IPS-18c (cell line): ENCODE measurements around the gene HPS4.
"Not testable (repeated sequence)": the region's sequence is repeated elsewhere in the genome, so short reads cannot be mapped to it uniquely, and the experiment has no call there.

Source experiments
- H3K4me3 ChIP-seq: 2 replicates; pipeline ENCODE4 v1.7.0; 2013; ENCODE audit warnings: low read depth, mild to moderate bottlenecking, low read length, moderate library complexity; ENCODE audit not compliant: insufficient read depth
- H3K9me3 ChIP-seq: one replicate; pipeline ENCODE4 v1.6.1; 2013; ENCODE audit warnings: mild to moderate bottlenecking, low read length, moderate library complexity; ENCODE audit not compliant: control insufficient read depth, insufficient read depth

The HPS4 gene

GRCh38 chr22:26453812-26454500, 29.6 kb downstream of the HPS4 start:
- Histone ChIP-seq H3K4me3 (no peak overlapping the region), H3K9me3 (no peaks in the 10 kb centered on the region)

GRCh38 chr22:26453216-26453615, 30.4 kb downstream of the HPS4 start:
- no peak overlapping the region for H3K4me3 ChIP-seq
- H3K9me3 ChIP-seq = no peaks in the 10 kb centered on the region

GRCh38 chr22:26452236-26453016, 31.2 kb downstream of the HPS4 start:
- no peak overlapping the region for H3K4me3 ChIP-seq
- H3K9me3 ChIP-seq = no peaks in the 10 kb centered on the region

- H3K4me3 ChIP-seq = no peak overlapping the region
- H3K9me3 ChIP-seq = no peaks in the 10 kb centered on the region
Measured at GRCh38 chr22:26450453-26451185, 33.0 kb downstream of the HPS4 start.

GRCh38 chr22:26448941-26449340, 34.6 kb downstream of the HPS4 start:
- Histone ChIP-seq H3K4me3 (no peak overlapping the region), H3K9me3 (no peaks in the 10 kb centered on the region)

GRCh38 chr22:26448334-26448733, 35.2 kb downstream of the HPS4 start:
- H3K9me3 ChIP-seq = no peaks in the 10 kb centered on the region
- H3K4me3 ChIP-seq = no peak overlapping the region

GRCh38 chr22:26447584-26448329, 35.8 kb downstream of the HPS4 start:
- H3K4me3 ChIP-seq = no peak overlapping the region
- H3K9me3 ChIP-seq = no peaks in the 10 kb centered on the region

GRCh38 chr22:26446808-26447515, 36.6 kb downstream of the HPS4 start:
- no peaks in the 10 kb centered on the region for H3K9me3 ChIP-seq
- no peak overlapping the region for H3K4me3 ChIP-seq

GRCh38 chr22:26445577-26446275, 37.9 kb downstream of the HPS4 start:
- no peaks in the 10 kb centered on the region for H3K9me3 ChIP-seq
- H3K4me3 ChIP-seq = no peak overlapping the region

- Histone ChIP-seq H3K4me3 (no peak overlapping the region), H3K9me3 (no peaks in the 10 kb centered on the region)
Measured at GRCh38 chr22:26444777-26445176, 38.8 kb downstream of the HPS4 start.

- Histone ChIP-seq H3K4me3 (no peak overlapping the region), H3K9me3 (no peaks in the 10 kb centered on the region)
Measured at GRCh38 chr22:26443901-26444690, 39.5 kb downstream of the HPS4 start.

- Histone ChIP-seq H3K9me3 (no peaks in the 10 kb centered on the region), H3K4me3 (no peak overlapping the region)
Measured at GRCh38 chr22:26442086-26442756, 41.4 kb downstream of the HPS4 start.

GRCh38 chr22:26439559-26439958, 44.0 kb downstream of the HPS4 start:
- Histone ChIP-seq H3K9me3 (no peaks in the 10 kb centered on the region), H3K4me3 (no peak overlapping the region)

GRCh38 chr22:26438776-26439175, 44.8 kb downstream of the HPS4 start:
- H3K4me3 ChIP-seq, H3K9me3 ChIP-seq: not testable (repeated sequence)

- no peak overlapping the region for H3K4me3 ChIP-seq
- no peaks in the 10 kb centered on the region for H3K9me3 ChIP-seq
Measured at GRCh38 chr22:26437694-26438392, 45.7 kb downstream of the HPS4 start.
